Activated naive CD4-positive, alpha-beta T cell treated with anti-CD3 and anti-CD28 coated beads, Interleukin-2, amount 10 ng/mL, durations not matched to agents 7 days and 5 days (primary cell): ENCODE results near the gene THY1.

Experiments used
- CTCF ChIA-PET: fragments of 350-600 bp; sonication (Branson Sonifier 250); formaldehyde crosslinking; loops from one replicate; lab custom pipeline; 2021; ENCODE audit warnings: antibody characterized with exemption; lab: Charles Lee
- DNase-seq: peaks from one replicate; pipeline ENCODE4 v3.0.0-alpha.2; 2020
- H3K27ac Mint-ChIP-seq: one replicate; pipeline ENCODE4 v1.8.0; 2021; ENCODE audit warnings: mild to moderate bottlenecking, moderate library complexity, mixed read lengths
- H3K27me3 Mint-ChIP-seq: one replicate; pipeline ENCODE4 v1.8.0; 2021; ENCODE audit warnings: mild to moderate bottlenecking, mixed read lengths
- H3K36me3 Mint-ChIP-seq: one replicate; pipeline ENCODE4 v1.8.0; 2021; ENCODE audit warnings: mixed read lengths
- H3K4me1 Mint-ChIP-seq: one replicate; pipeline ENCODE4 v1.8.0; 2021; ENCODE audit warnings: mixed read lengths
- H3K4me3 Mint-ChIP-seq: one replicate; pipeline ENCODE4 v1.8.0; 2021; ENCODE audit warnings: mild to moderate bottlenecking, moderate library complexity, mixed read lengths
- H3K9me3 Mint-ChIP-seq: one replicate; pipeline ENCODE4 v1.8.0; 2021; ENCODE audit warnings: mixed read lengths

The THY1 gene

GRCh38 chr11:119371067-119371601, 51.8 kb downstream of the THY1 start:
- H3K4me3 Mint-ChIP-seq = no peak overlapping the region
- CTCF ChIA-PET = interaction anchor here (0.5 to 17.7 kb wide), 5 partner anchors 9 to 173 kb away, joined by 3 to 184 read pairs (median 6); partner anchors contain the start of gene USP2
- peaks cover 51% of the 10 kb centered on the region for H3K27me3 Mint-ChIP-seq
- H3K27ac Mint-ChIP-seq = no peak overlapping the region
- H3K9me3 Mint-ChIP-seq = no peaks in the 10 kb centered on the region
- DNase-seq = no peak
- no peaks in the 10 kb centered on the region for H3K36me3 Mint-ChIP-seq
- peaks cover 9% of the 10 kb centered on the region for H3K4me1 Mint-ChIP-seq

GRCh38 chr11:119370486-119371046, 52.4 kb downstream of the THY1 start:
- Mint-ChIP-seq H3K27me3 (peaks cover 51% of the 10 kb centered on the region), H3K4me3 (no peak overlapping the region), H3K36me3 (no peaks in the 10 kb centered on the region), H3K9me3 (no peaks in the 10 kb centered on the region), H3K27ac (no peak overlapping the region), H3K4me1 (peaks cover 9% of the 10 kb centered on the region)
- no peak for DNase-seq
- CTCF ChIA-PET = interaction anchor here (0.5 to 17.7 kb wide), 6 partner anchors 8 to 173 kb away, joined by 3 to 184 read pairs (median 6); partner anchors contain the start of gene USP2

- H3K27me3 Mint-ChIP-seq = peaks cover 63% of the 10 kb centered on the region
- no peak overlapping the region for H3K4me3 Mint-ChIP-seq
- H3K9me3 Mint-ChIP-seq = no peaks in the 10 kb centered on the region
- CTCF ChIA-PET = interaction anchor here (0.6 to 17.7 kb wide), 7 partner anchors 8 to 105 kb away, joined by 3 to 184 read pairs (median 4); partner anchors contain the start of gene USP2
- no peaks in the 10 kb centered on the region for H3K36me3 Mint-ChIP-seq
- peaks cover 15% of the 10 kb centered on the region for H3K4me1 Mint-ChIP-seq
- DNase-seq = no peak
- H3K27ac Mint-ChIP-seq = no peak overlapping the region
Measured at GRCh38 chr11:119369132-119369925, 53.6 kb downstream of the THY1 start.

- Mint-ChIP-seq H3K36me3 (no peaks in the 10 kb centered on the region), H3K4me3 (no peak overlapping the region), H3K27ac (no peak overlapping the region), H3K27me3 (peaks cover 71% of the 10 kb centered on the region), H3K9me3 (no peaks in the 10 kb centered on the region), H3K4me1 (peaks cover 8% of the 10 kb centered on the region)
- CTCF ChIA-PET = interaction anchor here (0.6 to 17.7 kb wide), 7 partner anchors 9 to 106 kb away, joined by 3 to 184 read pairs (median 4); partner anchors contain the start of gene USP2
- no peak for DNase-seq
Measured at GRCh38 chr11:119368121-119369034, 54.6 kb downstream of the THY1 start.

GRCh38 chr11:119367661-119368120, 55.3 kb downstream of the THY1 start:
- CTCF ChIA-PET = interaction anchor here (1.3 to 17.7 kb wide), 4 partner anchors 10 to 29 kb away, joined by 4 to 184 read pairs (median 6); partner anchors contain the start of gene USP2
- Mint-ChIP-seq H3K27ac (no peak overlapping the region), H3K27me3 (peaks cover 77% of the 10 kb centered on the region)

More at GRCh38 chr11:119367661-119368120, 55.3 kb downstream of the THY1 start:
- Mint-ChIP-seq H3K36me3 (no peaks in the 10 kb centered on the region), H3K4me1 (peaks cover 9% of the 10 kb centered on the region), H3K4me3 (no peak overlapping the region), H3K9me3 (no peaks in the 10 kb centered on the region)
- no peak for DNase-seq
